SIG-M5 (cell line): ENCODE measurements around the gene POU5F2.

Experiments
- DNase-seq: peaks from one replicate; lab custom pipeline; 2025; lab: John Stamatoyannopoulos, UW

Gene POU5F2, protein sequence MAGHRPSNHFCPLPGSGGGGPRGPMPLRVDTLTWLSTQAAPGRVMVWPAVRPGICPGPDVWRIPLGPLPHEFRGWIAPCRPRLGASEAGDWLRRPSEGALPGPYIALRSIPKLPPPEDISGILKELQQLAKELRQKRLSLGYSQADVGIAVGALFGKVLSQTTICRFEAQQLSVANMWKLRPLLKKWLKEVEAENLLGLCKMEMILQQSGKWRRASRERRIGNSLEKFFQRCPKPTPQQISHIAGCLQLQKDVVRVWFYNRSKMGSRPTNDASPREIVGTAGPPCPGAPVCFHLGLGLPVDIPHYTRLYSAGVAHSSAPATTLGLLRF

DNA sequence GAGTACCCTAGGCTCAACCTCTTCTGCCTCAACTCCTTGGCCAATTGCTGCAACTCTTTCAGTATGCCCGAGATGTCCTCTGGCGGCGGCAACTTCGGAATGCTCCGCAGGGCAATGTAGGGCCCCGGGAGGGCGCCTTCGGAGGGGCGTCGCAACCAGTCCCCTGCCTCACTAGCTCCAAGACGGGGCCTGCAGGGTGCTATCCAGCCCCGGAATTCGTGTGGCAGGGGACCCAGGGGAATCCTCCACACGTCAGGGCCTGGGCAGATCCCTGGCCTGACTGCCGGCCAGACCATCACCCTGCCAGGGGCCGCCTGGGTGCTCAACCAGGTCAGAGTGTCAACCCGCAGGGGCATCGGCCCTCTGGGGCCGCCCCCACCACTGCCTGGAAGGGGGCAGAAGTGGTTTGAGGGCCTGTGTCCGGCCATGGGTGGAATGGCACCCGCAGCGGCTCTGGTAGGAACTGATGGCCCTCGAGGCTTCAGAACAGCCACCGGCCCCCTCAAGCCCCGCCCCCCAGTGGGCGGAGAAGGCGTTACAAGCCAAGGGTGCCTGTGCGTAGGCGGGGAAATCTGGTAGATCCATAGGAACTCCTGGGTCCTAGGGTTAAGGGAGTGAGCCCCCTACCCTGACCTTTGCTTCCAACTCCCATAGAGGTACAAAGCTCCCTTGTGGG, at the start of gene POU5F2:
POU5F2 (minus strand) TSS at position 465 of the 676 bp plus-strand sequence; CDS start at position 428, 37 bp downstream.
- DNase-seq, result no peak

DNA sequence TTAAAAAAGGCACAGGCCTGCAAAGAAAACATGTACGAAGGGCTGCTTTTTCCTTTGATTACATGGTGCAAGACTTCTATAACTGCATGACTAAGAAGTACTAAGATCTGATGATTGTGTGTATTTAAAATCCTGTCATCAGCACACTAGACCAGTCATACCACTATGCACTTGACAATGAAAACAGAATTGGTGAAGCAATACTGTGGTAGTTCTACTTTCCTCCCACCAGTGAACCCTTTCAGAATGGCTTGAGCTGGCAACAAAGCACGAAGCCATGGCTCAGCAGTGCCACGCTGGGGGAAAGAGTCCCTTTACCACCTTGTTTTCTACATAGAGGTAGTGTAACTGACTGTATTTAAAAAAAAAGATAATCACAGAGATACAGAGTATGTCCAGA, 49.0 kb upstream of the POU5F2 start:
- DNase-seq, result no peak

DNA sequence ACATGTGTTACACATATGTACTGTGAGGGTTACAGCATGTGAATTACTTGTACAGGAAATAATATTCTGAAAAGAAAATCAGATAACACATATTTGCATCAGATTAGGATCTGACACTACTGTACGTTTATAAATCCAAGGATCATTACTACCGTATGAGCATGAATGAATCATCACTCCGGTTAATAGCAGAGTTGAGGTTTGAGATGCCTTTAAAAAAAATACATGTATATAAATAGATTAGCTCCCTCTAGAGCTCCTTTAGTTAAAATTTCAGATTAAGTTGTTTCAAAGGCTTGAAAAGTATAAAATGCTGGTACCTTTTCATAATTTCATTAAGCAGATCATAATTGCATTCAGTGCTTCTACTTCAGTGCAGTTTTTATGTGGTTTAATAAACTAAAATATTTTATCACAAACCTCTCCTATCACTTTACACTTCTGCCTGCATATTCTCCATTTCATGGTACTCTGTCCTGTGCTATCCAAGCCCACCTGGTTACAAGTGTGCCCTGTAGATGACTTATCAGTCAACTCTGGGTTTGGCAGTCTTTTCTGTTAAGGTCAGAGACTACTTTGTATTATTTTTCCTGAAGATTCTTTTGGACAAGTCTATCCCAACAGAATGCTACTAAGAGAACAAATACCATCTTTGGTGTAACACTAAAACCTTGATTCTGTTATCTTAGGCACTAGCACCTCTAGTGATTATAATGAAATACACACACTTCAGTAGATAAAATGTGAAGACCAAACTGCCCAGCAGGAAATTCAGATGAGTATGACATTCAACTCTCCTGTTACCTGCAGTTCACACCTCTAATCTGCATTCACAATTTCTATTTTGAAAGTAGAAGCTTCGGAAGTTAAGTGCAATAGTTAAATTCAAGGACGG, 48.0 kb upstream of the POU5F2 start:
- DNase-seq, result no peak

DNA sequence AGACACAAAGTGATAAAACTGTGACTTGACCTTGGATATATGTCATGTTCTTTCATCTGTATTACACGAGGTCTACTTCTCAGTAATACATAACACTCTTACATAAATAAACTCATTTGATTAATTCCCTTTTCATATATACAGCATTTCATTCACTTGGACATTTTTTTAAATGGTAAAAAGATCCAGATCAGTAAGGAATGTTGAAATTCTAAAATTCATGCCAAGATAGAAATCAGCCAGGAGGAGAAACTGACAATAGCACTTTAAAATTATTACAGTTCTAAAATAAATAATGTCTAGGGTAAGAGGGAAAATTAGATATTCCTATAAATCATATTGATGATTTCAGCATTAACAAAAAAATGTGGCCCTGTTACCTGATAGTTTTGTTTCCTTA, 46.2 kb upstream of the POU5F2 start:
- DNase-seq, result no peak

DNA sequence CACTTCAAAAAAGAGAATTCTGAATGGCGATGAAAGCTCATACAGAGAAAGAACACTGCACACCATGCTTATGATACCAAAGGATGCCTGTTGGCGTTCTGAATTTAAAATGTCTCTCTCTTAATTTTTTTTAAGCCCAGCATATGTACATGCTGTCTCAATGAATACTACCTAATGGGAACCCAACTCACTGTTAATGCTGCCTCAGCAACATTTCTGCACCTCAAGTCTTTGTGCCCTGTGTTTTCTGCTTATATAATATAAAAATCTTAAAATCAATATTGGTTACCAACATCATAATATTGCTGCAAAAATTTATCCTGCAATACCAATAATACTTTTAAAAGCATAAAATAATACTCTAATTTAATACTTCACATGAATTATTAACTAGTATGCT, 44.1 kb upstream of the POU5F2 start:
- DNase-seq, result no peak

DNA sequence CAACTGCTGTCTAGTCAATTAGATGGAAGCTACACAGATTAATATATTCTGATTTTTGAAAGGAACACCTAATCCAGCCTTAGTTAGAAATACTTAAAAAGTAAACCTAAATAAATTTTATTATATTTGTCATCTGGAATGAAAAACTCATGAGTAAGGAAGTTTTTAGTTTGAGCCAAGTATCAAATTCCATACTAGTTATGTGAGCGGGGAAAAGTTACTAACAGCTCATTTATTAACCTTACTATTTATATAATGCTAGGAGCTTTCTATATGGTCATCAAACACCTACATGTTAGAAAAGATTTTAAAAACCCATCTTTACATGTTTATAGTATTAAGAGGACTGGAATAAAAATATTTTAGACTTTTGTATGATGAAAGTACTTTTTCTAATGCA, 41.6 kb upstream of the POU5F2 start:
- DNase-seq, result no peak

DNA sequence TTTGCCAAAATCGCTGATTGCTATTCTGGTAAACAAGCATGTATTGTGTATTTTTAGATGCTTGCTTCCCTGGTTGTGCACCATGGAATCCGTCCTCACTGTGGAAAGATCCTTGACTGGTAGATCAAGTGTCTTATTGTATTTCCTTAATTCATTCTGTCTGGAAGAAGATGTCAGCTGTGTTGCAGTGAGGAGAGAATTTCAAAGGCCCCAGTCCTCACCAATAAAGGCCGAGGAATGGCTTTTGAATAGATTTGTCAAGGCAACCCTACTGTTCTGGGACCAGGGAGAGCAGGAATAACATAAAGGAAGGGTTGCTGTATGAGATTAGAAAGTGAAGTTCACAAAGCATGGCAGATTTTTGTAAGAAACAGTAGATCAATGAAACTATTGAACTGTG, 36.2 kb upstream of the POU5F2 start:
- no peak for DNase-seq

DNA sequence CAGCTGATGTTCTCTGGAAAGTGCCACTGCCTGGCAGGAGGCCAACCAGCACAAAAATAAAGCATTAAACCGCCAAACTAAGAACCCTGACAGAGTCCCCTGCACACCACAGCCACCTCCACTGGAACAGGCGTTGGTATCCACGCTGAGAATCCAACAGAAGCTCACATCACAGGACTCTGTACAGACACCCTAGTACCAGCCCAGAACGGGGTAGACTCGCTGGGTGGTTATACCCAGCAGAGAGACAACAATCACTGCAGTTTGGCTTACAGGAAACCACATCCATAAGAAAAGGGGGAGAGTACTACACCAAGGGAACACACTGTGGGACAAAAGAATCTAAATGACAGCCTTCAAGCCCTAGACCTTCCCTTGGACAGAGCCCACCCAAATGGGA, 15.0 kb upstream of the POU5F2 start:
- no peak for DNase-seq

DNA sequence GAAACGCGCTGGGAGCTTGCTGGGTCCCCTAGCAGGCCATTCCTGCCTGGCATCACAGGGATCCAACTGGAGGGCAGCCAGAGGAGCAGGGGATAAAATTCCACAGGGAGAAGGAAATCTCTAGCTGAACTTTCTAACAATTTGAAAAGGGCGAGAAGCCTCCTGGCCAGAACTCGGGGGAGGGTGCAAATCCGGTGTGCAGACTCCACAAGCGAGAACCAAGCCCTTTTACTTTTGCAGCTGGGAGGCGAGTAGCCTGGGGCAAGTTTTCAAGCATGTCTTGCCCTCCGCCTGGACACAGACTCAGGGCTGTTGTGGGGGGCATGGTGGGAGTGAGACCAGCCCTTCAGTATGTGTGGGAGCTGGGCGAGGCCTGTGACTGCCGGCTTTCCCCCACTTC, 14.3 kb upstream of the POU5F2 start:
- no peak for DNase-seq

DNA sequence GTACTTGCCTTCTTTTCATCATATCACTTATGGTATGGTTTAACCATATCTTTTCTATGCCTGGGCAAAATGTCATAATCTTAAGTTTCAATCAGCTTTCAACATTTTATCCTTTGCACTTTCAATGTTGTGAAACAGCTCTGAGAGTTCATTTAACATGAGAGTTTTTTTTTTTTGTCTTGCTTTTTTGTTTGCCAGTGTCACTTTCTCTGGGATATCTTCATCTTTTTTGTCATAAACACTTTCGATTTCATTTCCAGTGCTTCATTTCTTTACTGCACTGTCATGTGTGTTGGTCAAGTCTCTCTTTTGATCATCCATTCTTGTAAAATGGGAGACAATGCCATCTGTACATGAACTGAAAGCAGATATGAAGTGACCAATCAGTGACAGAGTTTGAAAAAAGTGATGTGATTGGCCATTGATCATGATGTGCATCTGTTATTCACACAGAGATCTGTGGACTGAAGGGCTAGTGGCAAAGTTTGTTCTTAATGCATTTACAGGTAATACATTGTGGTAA, 7.5 kb upstream of the POU5F2 start:
- no peak for DNase-seq

DNA sequence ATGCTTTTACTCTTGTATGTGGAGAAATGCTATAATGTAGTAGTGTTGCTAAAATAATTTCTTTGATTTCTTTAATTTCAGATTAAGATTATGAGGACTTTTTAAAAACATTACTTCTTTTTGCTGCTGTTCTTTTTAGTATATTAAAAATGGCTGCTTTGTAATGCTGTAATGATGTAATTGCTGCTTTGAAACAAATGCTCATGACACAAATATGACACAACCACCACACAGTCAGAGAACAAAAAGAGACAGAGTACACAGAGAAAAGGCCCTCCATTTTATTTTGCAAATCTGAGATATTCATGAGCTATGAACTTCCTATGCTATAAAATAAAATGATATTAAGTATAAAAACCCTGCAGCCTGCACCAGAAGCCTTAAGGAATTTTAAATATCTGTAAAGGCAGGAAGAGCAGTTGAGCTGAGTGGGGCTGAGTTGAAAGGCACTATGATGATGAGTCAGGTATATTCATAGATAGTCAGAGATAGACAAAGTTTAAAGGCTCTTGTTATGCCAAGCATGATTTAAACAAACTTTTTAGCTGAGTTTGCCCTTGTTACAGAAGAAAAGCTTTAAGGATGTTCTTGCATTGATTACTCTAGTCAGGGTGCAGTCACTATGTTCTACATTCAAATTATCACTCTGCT, 5.1 kb upstream of the POU5F2 start:
- no peak for DNase-seq

DNA sequence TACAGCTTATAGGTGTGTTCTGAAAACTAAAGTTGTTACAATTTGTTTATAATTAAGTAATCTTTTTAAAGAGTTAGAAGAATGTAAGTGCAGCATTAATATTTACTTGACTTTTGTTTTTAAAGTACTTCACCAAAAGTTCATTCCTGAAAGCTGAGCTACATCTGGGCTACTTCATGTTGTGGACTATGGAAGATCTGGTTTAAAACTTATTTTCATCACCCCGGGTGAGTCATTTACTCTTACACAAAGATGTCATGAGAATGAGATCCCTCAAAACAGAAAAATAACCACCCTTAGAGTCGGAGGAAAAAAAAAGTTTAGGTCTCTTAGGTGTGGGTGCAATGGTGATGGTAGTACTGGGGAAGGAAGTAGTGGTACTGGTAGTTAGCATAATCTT, 5.1 kb downstream of the POU5F2 start:
- DNase-seq, result no peak

DNA sequence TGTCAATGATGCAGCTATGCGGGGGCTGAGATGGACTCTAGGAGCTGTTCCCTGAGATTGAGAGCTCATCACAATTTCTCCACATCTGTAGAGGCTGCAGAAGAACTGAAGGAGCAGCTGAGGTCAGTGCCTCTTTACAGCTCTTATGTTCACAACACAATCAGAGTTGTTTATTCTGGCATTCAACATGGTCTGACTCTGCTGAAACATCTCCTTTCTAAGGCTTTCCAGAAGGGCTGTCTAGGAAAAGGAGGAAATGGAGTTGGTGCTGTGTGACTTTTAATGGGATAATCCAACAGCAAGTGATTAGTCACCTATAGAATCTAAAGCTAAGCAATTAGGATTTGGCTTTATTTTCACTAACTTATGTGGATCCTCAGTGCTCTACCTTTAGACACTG, 6.0 kb downstream of the POU5F2 start:
- no peak for DNase-seq

DNA sequence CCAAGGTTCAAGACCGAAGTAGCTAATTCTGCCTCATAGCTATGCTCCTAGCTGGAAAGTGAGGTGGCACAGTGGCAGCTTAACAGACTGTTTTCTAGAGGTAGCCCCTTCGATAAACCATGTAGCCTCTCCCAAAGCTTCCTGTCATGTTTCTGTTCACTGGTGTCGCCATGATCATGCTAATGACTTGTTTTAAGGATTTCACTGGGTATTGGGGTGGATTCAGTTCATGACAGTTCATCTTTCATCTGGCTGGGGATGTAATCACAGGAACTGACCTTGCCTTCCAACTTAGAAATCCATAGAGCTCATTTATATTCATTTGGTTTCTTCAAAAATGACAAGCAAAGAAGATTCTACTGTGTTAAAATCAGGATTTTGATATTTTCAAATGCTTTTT, 9.4 kb downstream of the POU5F2 start:
- no peak for DNase-seq

DNA sequence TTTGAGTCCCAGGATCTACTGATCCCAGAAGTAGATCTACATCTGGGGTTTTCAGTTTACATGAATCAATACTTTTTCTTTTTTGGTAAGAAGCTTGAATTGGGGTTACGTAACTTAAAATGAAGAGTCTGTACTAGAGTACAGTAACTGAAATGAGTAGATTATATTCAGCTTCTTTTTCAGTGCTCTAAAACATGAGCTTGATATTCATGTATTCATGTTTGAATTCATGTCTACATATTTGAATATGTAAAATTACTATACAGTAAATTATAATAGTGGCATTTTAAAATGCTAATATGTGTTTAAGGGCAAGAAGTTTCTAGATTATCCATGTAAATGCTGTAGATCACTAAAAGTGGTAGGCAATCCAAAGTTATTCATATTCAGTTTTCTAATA, 14.8 kb downstream of the POU5F2 start:
- no peak for DNase-seq

DNA sequence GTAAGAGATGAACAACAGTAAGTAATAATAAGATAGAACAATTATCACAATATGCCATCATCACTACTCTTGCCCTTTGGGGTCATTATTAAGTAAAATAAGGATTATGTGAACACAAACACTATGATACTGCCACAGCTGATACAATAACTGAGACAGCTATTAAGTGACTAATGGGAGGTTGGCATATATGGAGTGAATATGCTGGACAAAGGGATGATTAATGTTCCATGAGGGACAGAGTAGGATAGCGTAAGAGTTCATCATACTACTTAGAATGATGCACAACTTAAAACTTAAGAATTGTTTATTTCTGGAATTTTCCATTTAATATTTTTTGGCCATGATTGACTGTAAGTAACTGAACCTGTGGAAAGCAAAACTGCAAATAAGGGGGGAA, 16.6 kb downstream of the POU5F2 start:
- no peak for DNase-seq

DNA sequence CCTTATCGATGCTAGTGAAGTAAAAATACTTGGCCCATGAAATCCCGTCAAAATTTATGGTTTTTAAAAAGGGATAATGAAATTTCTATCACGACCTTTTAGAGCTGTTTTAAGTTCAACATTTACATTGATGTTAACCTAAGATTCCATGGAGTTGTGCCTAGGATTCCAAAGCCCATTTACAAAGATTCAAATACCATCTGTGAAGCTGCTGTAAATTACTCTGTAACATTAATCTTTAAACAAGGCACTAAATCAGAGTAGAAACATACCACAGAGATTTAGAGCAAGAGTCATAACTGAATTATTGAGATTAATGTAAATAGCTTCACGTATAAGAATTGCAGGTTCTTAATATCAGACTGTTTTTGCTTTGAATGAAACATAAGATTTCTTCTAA, 17.7 kb downstream of the POU5F2 start:
- no peak for DNase-seq

DNA sequence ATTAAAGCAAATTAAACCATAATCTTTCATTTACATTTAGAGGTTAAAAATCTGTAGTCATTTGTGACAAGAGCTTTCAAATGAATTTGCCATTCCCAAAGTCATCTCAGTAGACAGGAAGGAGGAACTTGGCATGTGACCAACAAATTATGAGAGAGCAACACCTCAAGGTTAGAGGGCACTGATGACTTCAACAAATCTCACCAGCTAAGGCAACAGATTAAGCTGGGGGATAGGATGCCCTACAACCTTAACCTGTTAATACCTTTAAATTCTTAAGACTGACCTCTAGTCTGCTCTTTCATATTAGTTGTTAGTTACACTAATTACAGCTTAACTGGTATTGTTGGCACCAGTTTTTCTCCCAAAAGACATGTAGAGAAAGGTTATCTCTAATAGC, 18.4 kb downstream of the POU5F2 start:
- no peak for DNase-seq

DNA sequence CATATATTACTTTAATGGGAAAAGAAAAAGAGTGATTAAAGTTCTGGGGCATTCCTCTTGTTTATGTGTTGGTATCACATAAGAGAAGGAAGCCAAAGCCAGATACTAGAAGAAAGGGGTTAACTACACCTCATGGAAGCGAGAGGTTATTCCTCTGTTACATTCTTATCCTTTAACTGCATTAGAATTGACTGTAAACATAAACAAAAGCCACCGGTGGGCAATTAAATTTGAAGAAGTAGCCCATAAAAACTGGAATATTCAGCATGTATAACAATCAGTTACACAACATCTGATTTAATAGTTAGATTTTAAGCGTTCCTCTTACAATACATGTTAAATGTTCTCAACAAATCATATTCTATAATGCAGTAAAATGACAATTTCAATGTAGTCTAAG, 18.8 kb downstream of the POU5F2 start:
- DNase-seq, result no peak

DNA sequence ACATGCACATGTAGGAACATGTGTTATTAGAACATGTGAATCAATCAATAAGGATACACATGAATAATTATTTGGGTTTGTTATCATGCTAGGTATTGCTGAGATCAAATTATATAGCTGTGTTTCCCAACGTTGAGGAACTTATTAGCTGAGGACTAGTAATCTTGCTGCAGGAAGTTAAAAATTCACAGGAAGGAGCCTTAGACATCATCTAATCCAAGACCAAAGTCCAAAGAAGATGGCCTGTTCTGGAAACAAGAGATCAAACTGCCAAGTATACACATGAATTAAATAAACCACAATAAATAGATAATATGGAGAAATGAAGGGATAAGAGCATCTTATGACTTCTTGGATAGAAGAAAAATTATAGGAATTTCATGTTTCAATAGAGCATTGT, 19.9 kb downstream of the POU5F2 start:
- no peak for DNase-seq

DNA sequence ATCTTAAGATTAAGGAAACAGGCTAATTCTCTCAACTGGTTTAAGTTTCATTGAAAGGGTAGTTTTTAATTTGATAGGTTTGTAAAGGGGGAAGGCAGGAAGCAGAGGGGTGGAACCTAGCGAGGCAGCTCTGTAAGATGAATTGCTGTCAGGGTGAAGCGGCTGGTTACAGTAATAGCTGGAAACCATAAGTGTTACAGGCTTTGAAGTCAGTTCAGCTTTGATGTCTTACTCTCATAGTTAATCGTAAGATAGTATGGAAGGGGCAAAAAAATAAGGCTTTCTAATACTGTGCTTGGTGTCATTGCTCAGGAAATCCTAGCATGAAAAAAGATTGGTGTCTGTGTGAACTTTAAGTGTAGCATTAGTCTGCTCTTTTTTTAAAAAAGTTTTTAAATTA, 20.3 kb downstream of the POU5F2 start:
- no peak for DNase-seq

DNA sequence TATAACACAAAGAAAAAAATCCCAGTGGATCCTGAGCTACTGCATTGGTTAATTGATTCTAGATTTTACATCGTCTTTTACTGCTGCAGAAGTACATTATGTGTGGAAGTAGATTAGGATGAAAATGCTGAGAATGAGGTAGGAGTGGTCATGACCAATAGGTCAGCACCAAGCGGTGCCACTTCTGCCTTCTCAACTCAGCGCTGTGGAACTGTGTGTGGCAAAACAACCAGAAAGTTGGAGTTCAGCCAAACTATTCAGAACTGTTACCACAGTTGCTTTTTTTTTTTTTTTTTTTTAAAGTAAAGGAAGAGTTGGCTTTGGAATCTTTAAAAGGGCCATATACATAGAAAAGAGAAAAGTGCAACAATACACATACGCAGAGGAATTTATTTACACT, 24.2 kb downstream of the POU5F2 start:
- no peak for DNase-seq
